ENCODE measurements around the gene SLC35A5. TPM values are rescaled to one million over a fixed set of nuclear protein-coding genes. Genes with fewer than 3 reads are reported as not detected.

The SLC35A5 gene
- total and polyA plus RNA-seq, 10 donors, result 8.2 to 48.0 (median 33.8) TPM

GRCh38 chr3:112619295-112619694, 57.5 kb downstream of the SLC35A5 start:
- peaks cover 0 to 4% (median 0%) of the 10 kb centered on the region in 8 donors for H3K9me3 ChIP-seq
- H3K27ac ChIP-seq, result no peak overlapping the region
- no peaks in the 10 kb centered on the region for H3K36me3 ChIP-seq
- no peaks in the 10 kb centered on the region for H3K27me3 ChIP-seq (replicated peaks in 1 of 7)
- no peaks in the 10 kb centered on the region for H3K4me1 ChIP-seq
- intact Hi-C loops (cut with DNase I; ENCODE audit: low total_unique reads), result no loop called here
- WGBS, 5 donors, result 50 to 60% (median 56%) methylated on average over 2 of the region's 2 CpGs
- TF ChIP-seq POLR2A (IDR thresholded peaks at IDR 0.05) (no peak), POLR2AphosphoS5 (IDR thresholded peaks at IDR 0.05) (no peak)
- H3K4me3 ChIP-seq, result no peak overlapping the region
- DNase-seq, result no peak

DNA sequence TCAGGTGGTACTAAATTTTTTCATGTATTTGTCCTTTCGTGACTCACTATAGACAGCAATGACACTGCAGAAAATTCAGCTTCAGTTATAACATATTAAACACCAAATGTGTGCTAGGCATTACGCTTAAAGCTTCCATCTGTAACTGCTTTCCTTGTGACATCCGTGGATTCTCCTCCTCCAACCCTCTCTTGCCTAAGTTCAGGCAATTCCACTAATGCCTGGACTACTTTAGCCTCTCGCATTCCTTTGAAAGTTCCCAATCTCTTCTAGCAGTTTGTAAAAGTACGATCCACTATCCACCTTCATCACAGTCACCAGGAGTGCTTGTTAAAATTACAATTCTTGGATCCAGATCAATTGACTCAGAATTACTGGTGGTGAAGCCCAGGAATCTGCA, 61.4 kb downstream of the SLC35A5 start:
- Histone ChIP-seq H3K27ac (no peak overlapping the region), H3K9me3 (peaks cover 0 to 4% (median 0%) of the 10 kb centered on the region in 8 donors), H3K4me3 (no peak overlapping the region), H3K4me1 (no peaks in the 10 kb centered on the region), H3K36me3 (no peaks in the 10 kb centered on the region), H3K27me3 (replicated peaks in 1 of 7) (no peaks in the 10 kb centered on the region)
- intact Hi-C loops (cut with DNase I; ENCODE audit: low total_unique reads), result no loop called here
- TF ChIP-seq POLR2A (IDR thresholded peaks at IDR 0.05), result no peak
- TF ChIP-seq, protein P1, sequence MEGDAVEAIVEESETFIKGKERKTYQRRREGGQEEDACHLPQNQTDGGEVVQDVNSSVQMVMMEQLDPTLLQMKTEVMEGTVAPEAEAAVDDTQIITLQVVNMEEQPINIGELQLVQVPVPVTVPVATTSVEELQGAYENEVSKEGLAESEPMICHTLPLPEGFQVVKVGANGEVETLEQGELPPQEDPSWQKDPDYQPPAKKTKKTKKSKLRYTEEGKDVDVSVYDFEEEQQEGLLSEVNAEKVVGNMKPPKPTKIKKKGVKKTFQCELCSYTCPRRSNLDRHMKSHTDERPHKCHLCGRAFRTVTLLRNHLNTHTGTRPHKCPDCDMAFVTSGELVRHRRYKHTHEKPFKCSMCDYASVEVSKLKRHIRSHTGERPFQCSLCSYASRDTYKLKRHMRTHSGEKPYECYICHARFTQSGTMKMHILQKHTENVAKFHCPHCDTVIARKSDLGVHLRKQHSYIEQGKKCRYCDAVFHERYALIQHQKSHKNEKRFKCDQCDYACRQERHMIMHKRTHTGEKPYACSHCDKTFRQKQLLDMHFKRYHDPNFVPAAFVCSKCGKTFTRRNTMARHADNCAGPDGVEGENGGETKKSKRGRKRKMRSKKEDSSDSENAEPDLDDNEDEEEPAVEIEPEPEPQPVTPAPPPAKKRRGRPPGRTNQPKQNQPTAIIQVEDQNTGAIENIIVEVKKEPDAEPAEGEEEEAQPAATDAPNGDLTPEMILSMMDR (IDR thresholded peaks at IDR 0.05 in 8 of 11, conservative IDR thresholded peaks at IDR 0.05 in 3 of 11), result no peak
- TF ChIP-seq POLR2AphosphoS5 (IDR thresholded peaks at IDR 0.05), result no peak
- DNase-seq, result no peak
- WGBS, 5 donors, result 86 to 93% (median 92%) methylated on average over 5 of the region's 5 CpGs

GRCh38 chr3:112623717-112624116, 61.9 kb downstream of the SLC35A5 start:
- Histone ChIP-seq H3K27ac (no peak overlapping the region), H3K4me1 (no peaks in the 10 kb centered on the region), H3K27me3 (replicated peaks in 1 of 7) (no peaks in the 10 kb centered on the region), H3K9me3 (peaks cover 0 to 4% (median 0%) of the 10 kb centered on the region in 8 donors), H3K4me3 (no peak overlapping the region), H3K36me3 (no peaks in the 10 kb centered on the region)
- DNase-seq, result no peak
- TF ChIP-seq, protein P1 (IDR thresholded peaks at IDR 0.05 in 8 of 11, conservative IDR thresholded peaks at IDR 0.05 in 3 of 11), result no peak
- no peak for TF ChIP-seq POLR2A (IDR thresholded peaks at IDR 0.05)
- no peak for TF ChIP-seq POLR2AphosphoS5 (IDR thresholded peaks at IDR 0.05)
- intact Hi-C loops (cut with DNase I; ENCODE audit: low total_unique reads), result no loop called here
- WGBS, 5 donors, result 92 to 100% (median 97%) methylated on average over 1 of the region's 1 CpG

DNA sequence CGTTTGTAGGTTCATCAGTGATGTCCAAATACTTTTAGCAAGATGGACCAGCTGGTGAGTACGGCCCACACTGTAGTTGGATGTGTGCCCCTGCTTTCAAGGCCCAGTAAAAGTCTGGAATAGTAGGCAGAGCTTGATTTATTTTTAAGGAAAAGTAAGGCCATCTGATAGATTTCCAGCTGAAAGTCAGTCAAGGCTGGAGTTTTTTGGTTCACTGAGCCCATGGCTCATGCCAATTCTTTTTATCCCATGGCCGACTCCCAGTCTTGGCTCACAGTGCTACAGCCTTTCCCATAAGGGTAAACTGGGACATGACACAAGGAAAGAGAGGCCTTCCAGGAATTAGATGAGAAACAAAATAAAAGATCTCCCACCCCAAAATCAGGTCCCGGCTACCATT, 65.6 kb downstream of the SLC35A5 start:
- intact Hi-C loops (cut with DNase I; ENCODE audit: low total_unique reads), result no loop called here

More for the DNA sequence above, 65.6 kb downstream of the SLC35A5 start:
- Histone ChIP-seq H3K36me3 (no peaks in the 10 kb centered on the region), H3K27ac (no peak overlapping the region), H3K4me3 (no peak overlapping the region), H3K27me3 (replicated peaks in 1 of 7) (no peaks in the 10 kb centered on the region), H3K4me1 (peaks cover 0 to 4% (median 0%) of the 10 kb centered on the region in 6 donors), H3K9me3 (no peaks in the 10 kb centered on the region)
- WGBS, 5 donors, result 78 to 90% (median 83%) methylated on average over 4 of the region's 4 CpGs
- no peak for DNase-seq
- TF ChIP-seq, protein P1 (IDR thresholded peaks at IDR 0.05 in 8 of 11, conservative IDR thresholded peaks at IDR 0.05 in 3 of 11), result no peak
- TF ChIP-seq POLR2AphosphoS5 (IDR thresholded peaks at IDR 0.05) (no peak), POLR2A (IDR thresholded peaks at IDR 0.05) (no peak)
